Neural progenitor cell (in vitro differentiated cells): ENCODE measurements around the gene KATNA1.

Experiments used
- CTCF ChIP-seq: fragments of 200-600 bp; sonication (generic); IDR thresholded peaks from 2 replicates; pipeline ENCODE4 v1.5.1; 2017; ENCODE audit warnings: antibody characterized with exemption, mild to moderate bottlenecking
- EZH2 ChIP-seq: fragments of 200-600 bp; sonication (generic); IDR thresholded peaks from 2 replicates; pipeline ENCODE4 v1.6.1; 2017; ENCODE audit warnings: antibody characterized with exemption, mild to moderate bottlenecking, moderate library complexity
- EZH2phosphoT487 ChIP-seq: fragments of 200-600 bp; sonication (generic); IDR thresholded peaks from 2 replicates; pipeline ENCODE4 v1.6.1; 2017; ENCODE audit warnings: antibody characterized with exemption

- TF ChIP-seq CTCF (no peak), EZH2phosphoT487 (no peak), EZH2 (no peak)
Measured at GRCh38 chr6:149614337-149614736, 34.2 kb downstream of the KATNA1 start.
